SH-SY5Y (cell line): ENCODE measurements around the gene ABTB2.

ENCODE experiments used
- GATA2 ChIP-seq: IDR thresholded peaks from 2 replicates; pipeline ENCODE4 v1.6.1; 2011; ENCODE audit warnings: mild to moderate bottlenecking, low read depth, low read length
- GATA3 ChIP-seq: IDR thresholded peaks from 2 replicates; pipeline ENCODE4 v1.6.1; 2011; ENCODE audit warnings: low read depth, mild to moderate bottlenecking, low read length, moderate library complexity

Gene ABTB2

DNA sequence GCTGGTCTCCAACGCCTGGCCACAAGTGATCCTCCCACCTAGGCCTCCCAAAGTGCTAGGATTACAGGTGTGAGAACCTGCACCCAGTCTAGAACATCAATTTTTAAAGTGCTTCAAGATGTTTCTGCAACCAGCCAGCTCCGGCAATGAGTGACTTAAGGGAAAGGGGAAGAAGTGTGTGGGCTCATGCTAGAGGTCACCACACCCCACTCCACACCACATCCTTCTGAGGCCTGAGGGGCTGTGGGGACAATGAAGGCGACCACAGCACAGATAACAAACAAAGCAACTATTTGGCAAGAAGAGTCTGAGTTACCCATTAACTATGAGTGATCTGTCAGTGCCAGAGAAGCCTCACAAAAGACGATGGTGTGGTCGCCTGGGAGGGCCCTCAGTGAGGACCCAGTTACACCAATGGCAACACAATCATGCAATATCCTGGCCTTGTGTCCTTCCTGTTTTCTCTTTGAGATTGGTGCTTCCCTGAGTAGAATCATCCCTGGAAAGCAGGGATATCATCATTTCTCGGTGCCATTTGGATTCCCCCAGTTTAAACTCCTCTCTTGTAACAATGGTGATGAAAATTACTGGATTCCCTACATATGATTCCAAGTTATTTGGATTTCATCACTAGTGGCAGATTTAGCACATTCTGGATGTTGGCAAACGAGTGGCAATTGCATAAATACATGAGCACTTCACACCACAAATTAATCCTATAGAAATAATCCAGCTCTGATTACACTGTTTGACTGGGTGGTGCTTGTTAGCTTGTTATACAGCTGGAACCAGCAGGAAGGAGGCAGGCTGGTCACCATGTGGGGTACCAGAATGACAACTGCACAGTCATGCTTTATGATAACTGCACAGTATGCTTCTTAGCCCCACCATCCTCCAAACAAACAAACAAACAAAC is 18.4 kb downstream of the ABTB2 start:
- TF ChIP-seq GATA3 (no peak), GATA2 (no peak)

DNA sequence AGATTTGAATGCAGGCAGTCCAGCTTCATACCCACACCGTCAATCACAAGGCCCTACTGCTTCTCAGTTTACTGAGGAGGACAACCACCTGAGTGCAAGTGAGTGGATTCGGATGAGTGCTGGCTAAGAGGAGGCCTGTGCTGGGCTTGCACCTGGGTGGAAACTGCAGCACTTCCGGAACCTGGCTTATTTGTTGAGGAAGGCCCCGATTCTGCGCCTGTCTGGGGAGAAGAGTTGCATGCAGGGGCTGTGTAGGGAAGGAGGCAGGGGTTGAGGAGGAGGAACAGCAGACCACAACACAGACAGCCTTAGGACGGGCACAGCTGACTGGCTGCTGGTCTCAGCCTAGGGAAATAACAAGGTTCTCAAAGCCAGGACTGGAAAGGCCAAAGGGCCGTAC is 20.8 kb downstream of the ABTB2 start:
- TF ChIP-seq GATA3 (no peak), GATA2 (no peak)

DNA sequence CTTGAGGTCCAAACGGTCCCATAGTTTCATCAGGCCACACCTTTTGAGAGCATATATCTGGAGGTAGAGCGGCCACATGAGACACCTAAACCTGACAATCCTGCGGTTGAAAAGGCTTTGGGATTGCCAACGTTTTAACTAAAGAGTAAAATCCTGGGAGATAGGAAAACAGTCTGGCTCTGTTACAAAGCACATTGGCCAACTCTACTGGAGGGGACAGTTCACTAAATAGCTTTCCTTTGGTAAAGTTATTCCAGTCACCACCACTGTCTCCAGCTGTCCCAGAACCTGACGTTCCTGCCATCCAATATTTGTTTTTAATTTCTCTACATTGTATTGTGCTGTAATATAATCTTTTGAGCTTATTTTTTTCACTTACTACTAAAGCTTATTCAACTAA is 22.0 kb downstream of the ABTB2 start:
- TF ChIP-seq GATA2 (no peak), GATA3 (no peak)

DNA sequence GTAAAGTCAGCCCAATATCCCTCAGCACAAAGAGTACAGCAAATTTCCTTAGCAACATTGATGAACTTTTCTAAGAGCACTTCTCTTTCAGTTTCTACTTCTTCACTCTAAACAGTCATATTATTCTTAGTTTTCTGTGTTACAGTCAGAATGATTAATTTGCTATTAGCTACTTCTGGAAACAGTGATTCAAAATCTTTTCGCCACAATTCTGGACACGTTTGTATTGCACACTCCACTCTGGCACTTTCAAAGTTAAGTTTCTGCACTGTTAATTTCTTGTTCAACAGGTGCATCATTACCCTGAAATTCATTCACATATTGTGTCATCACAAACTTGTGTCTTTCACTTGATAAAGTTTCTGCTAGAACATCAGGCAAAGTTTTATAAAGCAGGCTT is 22.5 kb downstream of the ABTB2 start:
- TF ChIP-seq GATA2 (no peak), GATA3 (no peak)

DNA sequence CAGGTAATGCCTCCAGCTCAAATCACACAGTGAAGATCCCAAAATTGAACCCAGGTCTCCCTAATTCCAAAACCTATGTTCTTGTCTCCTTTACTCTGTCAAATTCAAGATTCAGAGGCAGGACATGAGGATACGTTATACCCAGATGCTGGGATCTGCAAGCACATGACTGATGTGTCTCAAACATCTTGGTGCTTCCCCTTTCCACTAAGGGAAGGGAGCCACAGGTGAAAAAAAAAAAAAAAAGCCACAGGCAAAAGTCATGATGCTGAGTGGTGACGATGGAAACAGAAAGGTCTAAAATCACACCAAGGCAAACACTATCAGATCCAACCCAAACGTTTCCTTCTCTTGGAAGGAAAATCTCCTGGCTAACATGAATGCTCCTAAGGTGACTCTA is 24.0 kb downstream of the ABTB2 start:
- no peak for TF ChIP-seq GATA2
- no peak for TF ChIP-seq GATA3

DNA sequence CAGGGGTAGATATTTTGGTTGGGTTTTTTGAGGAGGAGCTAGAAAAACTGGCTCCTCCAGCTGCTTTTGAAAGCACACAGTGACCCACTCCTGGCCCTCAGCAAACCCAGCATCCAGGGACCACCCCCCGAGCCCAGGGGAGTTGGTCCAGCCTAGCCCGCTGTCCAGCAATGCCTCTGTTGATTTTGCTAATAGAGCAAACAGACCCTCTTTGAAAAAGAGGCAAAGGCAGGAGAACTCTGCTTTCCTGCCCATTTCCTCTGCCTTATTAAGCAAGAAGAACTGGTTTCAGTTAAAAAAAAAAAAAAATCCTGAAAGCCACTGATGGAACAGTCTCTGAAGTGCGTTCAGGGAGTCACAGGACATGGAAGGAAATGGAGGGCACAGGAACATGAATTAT is 25.3 kb downstream of the ABTB2 start:
- TF ChIP-seq GATA3 (no peak), GATA2 (no peak)

DNA sequence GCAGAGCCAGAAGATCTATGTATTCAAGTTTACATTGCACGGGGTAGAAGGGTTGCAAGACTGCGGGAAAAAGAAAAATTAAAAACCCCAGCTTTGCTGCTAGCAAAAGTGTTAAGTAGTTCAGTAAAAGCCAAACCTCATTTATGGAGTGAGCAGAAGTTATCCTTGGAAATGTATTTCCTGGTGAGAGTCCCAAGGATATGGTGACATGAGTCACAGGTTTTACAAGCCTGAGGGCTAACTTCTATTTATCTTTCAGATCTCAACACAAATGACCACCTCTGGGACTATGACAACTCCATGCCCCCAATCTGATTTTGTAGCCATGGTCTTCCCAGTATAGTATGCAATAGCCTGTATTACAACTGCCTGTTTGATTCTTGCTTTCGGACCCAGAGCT is 26.1 kb downstream of the ABTB2 start:
- no peak for TF ChIP-seq GATA2
- TF ChIP-seq GATA3, result no peak

DNA sequence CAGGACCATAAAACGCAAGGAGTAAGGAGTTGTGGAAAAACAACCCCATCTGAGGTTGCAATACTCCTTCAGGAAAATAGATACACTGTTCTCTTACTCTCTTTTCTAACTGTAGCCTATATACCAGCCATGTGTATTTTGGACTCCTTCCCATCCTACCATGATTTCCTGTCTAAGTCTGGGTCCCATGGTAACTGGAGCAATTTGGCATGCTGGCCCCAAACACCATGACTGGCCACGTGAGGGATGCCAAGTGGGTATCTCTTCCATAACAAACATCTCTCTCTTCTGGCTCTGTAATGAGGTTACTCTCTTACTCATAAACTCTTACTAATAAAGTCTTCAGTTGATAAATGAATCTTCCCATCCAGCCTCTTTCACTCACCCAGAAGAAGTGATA is 26.5 kb downstream of the ABTB2 start:
- TF ChIP-seq GATA2 (no peak), GATA3 (no peak)

DNA sequence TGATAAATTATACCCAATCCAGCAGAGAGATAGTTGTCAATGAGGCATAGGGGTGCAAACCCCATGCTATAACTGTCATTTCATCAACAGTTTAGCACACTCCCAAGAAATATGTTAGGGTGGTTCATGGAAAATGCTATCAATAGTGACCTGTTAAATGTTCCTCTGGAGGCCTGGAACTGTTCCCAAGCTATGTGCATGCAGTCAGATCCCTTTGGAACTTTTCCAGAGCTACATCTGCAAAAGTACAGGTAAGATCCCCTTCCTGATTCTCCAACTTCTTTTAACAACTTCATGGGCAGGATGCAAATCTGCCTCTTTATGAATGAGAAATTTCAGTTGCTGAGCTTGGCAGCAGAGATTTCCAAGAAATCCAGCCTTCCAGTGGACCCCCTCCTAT is 27.2 kb downstream of the ABTB2 start:
- TF ChIP-seq GATA2 (no peak), GATA3 (no peak)

DNA sequence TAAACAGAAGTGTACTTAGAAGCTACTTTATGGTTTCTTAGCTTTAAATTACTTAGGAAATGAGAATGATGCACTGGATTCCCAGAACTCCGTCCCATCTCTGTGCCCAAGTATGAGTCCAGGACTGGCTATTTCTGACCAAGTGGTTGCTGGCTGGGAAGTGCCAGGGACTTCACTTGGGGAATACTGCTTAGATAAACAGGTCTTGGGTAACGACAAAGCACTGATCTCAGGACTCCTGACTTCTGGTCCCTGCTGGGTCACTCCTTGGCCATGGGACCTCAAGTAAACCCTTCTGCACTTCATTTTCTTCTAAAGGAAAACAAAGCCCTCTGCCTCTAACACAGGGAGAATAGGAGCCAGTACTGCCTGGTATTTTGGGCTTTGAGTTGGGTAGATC is 27.9 kb downstream of the ABTB2 start:
- no peak for TF ChIP-seq GATA2
- TF ChIP-seq GATA3, result no peak

DNA sequence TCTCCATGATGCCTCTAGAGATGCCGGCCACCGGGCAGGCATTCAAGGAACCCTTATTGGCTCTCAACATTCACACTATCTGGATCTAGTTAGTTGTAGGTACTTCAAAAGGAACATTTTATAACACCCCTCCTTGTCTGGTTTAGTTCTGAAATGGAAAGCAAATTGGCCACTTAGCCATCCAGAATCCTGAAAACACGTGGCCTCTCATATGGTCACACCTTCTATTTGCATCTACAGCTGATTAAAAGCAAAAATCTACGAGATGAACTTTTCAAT is 29.2 kb downstream of the ABTB2 start:
- TF ChIP-seq GATA3 (no peak), GATA2 (no peak)

DNA sequence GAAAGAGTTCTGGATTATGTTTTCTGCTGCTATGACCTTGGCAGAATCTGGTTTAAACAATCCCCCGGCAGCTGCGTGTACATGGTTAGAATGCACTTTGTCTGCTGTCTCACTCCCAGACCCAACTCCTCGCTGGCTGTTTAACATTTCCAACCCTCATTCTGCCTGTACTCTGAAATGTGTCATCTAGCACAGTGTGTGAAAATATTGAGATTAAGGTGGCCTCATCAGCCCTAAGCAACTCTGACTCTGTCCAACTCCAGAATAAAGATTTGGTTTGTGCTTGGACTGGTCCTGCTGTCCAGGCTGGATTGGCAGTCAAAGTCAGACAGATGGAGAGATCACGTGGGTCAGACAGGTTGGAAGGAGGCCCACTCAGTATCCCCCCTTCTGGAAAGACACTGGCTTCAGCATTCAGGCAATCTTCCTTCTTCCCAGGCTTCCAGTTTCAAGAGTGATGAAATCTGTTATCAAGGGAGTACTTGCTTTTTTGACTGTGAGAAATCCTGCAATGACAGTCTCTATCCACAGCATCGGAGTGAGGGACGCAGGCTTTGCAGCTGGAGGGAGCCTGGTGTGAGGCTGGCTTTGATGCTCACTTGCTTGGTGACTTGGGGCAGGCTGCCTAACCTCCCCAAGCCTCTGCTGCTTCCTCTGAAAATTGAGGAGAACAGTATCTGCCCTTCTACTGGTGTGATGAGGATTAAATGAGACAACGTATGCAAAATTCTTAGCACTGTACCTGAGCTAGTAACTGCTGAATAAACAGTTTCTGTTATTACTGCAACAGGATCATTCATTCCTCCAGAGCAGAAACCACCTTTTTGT is 29.8 kb downstream of the ABTB2 start:
- TF ChIP-seq GATA3 (no peak), GATA2 (no peak)

DNA sequence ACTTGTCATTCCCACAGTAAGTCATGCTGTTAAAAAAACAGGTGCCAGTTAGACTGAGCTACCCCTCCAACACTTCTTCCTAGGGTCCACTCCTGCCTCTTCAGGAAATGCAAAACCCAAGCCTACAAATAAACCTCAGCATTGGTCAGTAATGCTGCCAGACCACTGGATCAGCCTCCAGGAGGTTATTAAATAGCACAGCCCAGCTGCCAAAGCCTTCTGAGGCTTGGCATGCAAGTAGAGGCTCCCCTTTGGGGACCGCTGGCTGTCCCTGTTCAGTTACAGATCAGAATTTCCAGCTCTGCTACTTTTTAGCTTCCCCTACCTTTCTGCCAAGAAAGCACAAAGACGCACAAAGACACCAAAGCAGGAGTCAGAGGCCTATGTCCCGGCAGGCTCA is 33.3 kb downstream of the ABTB2 start:
- TF ChIP-seq GATA3 (no peak), GATA2 (no peak)

DNA sequence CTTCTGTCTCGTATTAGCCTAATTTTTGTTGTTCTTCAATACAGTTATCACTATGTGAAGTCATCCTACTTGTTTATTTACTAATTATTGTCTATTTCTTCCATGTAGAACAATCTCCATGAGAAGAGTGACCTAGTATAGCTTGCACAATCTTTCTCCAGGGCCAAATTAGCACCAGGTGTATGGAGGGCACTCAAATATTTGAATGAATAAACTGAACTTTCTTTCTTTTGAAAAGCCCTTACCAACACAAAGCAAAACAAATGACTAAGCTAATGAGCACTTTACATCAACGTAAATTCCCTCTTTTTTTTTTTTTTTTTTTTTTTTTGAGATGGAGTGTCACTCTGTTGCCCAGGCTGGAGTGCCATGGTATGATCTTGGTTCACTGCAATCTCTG is 34.2 kb downstream of the ABTB2 start:
- TF ChIP-seq GATA2 (no peak), GATA3 (no peak)

DNA sequence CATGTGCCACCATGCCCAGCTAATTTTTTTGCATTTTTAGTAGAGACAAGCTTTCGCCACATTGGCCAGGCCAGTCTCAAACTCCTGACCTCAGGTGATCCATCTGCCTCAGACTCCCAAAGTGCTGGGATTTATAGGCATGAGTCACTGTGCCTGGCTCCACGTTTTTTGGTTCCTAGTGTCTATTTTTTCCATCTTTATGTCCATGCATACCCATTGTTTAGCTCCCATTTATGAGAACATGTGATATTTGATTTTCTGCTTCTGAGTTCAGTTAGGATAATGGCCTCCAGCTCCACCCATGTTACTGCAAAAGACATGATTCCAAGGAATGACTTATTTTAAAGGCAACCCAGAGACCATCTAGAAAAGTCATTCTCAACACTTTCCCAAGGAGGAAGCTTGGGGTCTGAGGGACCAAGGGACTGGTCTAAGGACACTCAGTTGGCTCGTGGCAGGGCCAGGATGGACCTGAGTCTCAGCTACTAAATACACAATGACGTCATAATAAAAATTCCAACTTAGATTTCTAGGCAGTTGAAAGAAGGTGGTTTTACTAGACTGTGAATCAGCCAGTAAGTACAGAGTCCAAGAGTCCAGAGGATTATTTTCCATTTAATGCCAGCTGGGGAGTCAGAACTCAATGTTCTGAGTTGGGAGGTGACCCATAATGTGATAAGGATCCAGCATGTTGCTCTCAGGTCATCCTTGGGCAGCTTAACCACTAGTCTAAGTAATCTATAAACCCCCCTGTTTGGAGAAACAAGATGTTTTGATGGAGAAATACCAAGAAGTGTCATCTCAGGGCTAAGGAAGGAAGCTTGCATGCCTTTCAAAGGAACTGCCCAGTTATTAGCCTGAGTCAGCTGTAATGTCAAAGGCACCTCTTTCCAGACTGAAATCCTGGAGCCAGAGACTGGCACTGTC is 39.4 kb downstream of the ABTB2 start:
- TF ChIP-seq GATA3, result no peak
- no peak for TF ChIP-seq GATA2

DNA sequence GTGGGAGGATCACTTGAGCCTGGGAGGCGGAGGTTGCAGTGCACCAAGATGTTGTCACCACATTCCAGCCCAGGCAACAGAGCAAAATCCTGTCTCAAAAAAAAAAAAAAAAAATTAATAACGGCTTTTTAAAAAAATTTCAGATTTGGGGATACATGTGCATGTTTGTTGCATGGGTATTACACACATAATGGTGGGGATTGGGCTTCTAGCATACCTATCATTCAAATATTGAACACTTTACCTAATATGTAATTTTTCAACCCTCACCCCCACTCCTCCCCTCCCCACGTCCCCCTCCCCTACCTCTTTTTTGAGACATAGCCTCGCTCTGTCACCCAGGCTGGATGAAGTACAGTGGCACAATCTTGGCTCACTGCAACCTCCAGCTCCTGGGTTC is 40.1 kb downstream of the ABTB2 start:
- TF ChIP-seq GATA3 (no peak), GATA2 (no peak)

DNA sequence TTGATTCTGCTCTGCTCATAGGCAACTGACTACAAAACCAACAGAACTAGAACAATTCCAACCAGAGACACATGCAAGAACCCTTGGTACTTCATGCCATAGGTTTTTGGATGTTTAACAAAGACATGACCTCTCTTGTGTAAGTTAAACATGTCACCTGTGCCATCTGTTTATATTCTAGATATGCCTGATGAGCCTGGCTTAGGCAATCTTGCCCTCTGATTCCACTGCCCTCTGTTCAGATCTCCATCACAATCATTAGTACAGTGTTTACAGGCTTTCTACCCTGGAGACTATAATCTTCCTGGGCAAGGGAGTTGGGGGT is 40.8 kb downstream of the ABTB2 start:
- no peak for TF ChIP-seq GATA2
- no peak for TF ChIP-seq GATA3
